22Rv1 (cell line): ENCODE measurements around the gene DHX16.

ENCODE experiments used
- ZFX ChIP-seq: fragments of 450-650 bp; IDR thresholded peaks from 2 replicates; pipeline ENCODE4 v1.6.1; 2017; ENCODE audit warnings: antibody characterized with exemption, borderline replicate concordance
- TF ChIP-seq, protein P1 (sequence below): fragments of 450-650 bp; IDR thresholded peaks from 2 replicates; pipeline ENCODE4 v1.5.1; 2017; ENCODE audit warnings: mild to moderate bottlenecking

DNA sequence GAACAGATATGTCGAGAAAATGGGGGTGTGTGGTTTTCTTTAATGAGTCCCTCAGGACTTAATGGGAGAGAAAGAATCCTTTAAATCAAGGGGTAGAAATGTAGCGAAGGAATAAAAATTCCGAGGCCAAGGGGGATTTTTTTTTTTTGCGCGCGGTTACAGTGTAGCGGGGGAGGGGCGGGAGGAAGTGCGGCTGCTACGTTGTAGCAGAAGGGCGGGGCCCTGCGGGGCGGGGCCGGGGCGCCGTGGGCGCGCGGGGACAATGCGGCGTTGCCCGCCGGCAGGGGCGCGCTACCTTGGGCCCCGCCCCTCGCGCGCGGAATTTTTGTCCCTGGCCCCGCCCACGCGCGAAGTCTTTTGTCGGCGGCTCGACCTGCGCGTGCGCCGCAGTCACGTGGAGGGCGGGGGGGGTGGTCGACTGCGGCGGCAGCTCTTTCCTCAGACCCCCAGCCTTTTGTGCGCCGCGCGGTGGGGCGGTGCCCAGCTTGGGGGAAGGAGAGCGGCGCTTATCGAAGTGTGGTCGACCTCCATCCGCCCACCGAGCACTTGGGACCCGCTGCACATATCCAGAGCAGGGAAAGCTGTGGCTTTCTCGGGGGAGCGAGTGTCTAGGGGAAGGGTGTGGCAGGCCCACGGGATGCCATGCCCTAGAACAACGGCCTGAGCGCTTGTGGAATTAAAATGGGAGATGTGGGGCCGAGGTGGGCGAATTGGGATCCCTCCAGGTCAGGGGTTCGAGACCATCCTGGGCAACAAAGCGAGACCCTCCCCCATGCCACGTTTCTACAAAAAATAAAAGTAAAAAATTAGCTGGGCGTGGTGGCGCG is 48.6 kb upstream of the DHX16 start:
- TF ChIP-seq, protein P1, sequence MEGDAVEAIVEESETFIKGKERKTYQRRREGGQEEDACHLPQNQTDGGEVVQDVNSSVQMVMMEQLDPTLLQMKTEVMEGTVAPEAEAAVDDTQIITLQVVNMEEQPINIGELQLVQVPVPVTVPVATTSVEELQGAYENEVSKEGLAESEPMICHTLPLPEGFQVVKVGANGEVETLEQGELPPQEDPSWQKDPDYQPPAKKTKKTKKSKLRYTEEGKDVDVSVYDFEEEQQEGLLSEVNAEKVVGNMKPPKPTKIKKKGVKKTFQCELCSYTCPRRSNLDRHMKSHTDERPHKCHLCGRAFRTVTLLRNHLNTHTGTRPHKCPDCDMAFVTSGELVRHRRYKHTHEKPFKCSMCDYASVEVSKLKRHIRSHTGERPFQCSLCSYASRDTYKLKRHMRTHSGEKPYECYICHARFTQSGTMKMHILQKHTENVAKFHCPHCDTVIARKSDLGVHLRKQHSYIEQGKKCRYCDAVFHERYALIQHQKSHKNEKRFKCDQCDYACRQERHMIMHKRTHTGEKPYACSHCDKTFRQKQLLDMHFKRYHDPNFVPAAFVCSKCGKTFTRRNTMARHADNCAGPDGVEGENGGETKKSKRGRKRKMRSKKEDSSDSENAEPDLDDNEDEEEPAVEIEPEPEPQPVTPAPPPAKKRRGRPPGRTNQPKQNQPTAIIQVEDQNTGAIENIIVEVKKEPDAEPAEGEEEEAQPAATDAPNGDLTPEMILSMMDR = peak; percentile 53
- no peak for TF ChIP-seq ZFX
